Smooth muscle cell (in vitro differentiated cells): Measurements from ENCODE around the gene ZNF669. TPM values are rescaled to one million over a fixed set of nuclear protein-coding genes. Genes with fewer than 3 reads are reported as not detected.
"Not testable (repeated sequence)": the region's sequence is repeated elsewhere in the genome, so short reads cannot be mapped to it uniquely, and the experiment has no call there.

Experiments used
- DNase-seq: peaks from one replicate; lab custom pipeline; 2025; ENCODE audit not compliant: unreplicated experiment; lab: John Stamatoyannopoulos, UW
- H2AFZ ChIP-seq: fragments of 200-600 bp; sonication (generic); 2 replicates; pipeline ENCODE4 v1.6.0; 2016; ENCODE audit warnings: antibody characterized with exemption, low read depth, mild to moderate bottlenecking
- H3F3A ChIP-seq: fragments of 200-600 bp; sonication (generic); 2 replicates; pipeline ENCODE4 v1.6.0; 2017; ENCODE audit warnings: antibody characterized with exemption, low read depth
- H3K27ac ChIP-seq: fragments of 200-600 bp; sonication (generic); 2 replicates; pipeline ENCODE4 v1.5.1; 2016; ENCODE audit warnings: low read depth, mild to moderate bottlenecking
- H3K27me3 ChIP-seq: fragments of 200-600 bp; sonication (generic); 2 replicates; pipeline ENCODE4 v1.6.1; 2016; ENCODE audit warnings: low read depth, mild to moderate bottlenecking
- H3K36me3 ChIP-seq: fragments of 200-600 bp; sonication (generic); 2 replicates; pipeline ENCODE4 v1.5.1; 2016; ENCODE audit warnings: low read depth
- H3K4me1 ChIP-seq: fragments of 200-600 bp; sonication (generic); 2 replicates; pipeline ENCODE4 v1.5.1; 2016; ENCODE audit warnings: low read depth
- H3K4me2 ChIP-seq: fragments of 200-600 bp; sonication (generic); 2 replicates; pipeline ENCODE4 v1.6.0; 2016; ENCODE audit warnings: mild to moderate bottlenecking
- H3K4me3 ChIP-seq: fragments of 200-600 bp; sonication (generic); 2 replicates; pipeline ENCODE4 v1.5.1; 2016; ENCODE audit warnings: mild to moderate bottlenecking
- H3K79me2 ChIP-seq: fragments of 200-600 bp; sonication (generic); 2 replicates; pipeline ENCODE4 v1.6.0; 2016; ENCODE audit warnings: low read depth, mild to moderate bottlenecking
- H3K9ac ChIP-seq: fragments of 200-600 bp; sonication (generic); 2 replicates; pipeline ENCODE4 v1.6.0; 2016; ENCODE audit warnings: low read depth
- H3K9me3 ChIP-seq: fragments of 200-600 bp; sonication (generic); replicated peaks from 2 replicates; pipeline ENCODE4 v1.5.1; 2016; ENCODE audit warnings: low read depth
- H4K20me1 ChIP-seq: fragments of 200-600 bp; sonication (generic); 2 replicates; pipeline ENCODE4 v1.6.0; 2016; ENCODE audit warnings: low read depth
- CTCF ChIP-seq: fragments of 200-600 bp; sonication (generic); IDR thresholded peaks from 2 replicates; pipeline ENCODE4 v1.5.1; 2017; ENCODE audit warnings: borderline replicate concordance, mild to moderate bottlenecking, antibody characterized with exemption; ENCODE audit not compliant: insufficient read depth, poor library complexity, severe bottlenecking
- WGBS: methylation state at CpG from one replicate; pipeline ENCODE4 v1.1.7; 2016; ENCODE audit warnings: low lambda C conversion rate; 5-methylcytosine and 5-hydroxymethylcytosine counted together
- polyA plus RNA-seq: library from polyadenylated mRNA; unstranded; fragments of >200 nt; fragmentation: Nextera tagmentation; extraction: Ambion mirVana; gene quantifications from 2 replicates; pipeline ENCODE4 v1.2.1, GENCODE V29; 2016
- total RNA-seq: library from RNA; depleted of rRNA; stranded (reverse); fragments of >200 nt; gene quantifications from 2 replicates; pipeline ENCODE4 v1.2.3, GENCODE V29; 2014

The ZNF669 gene
- total and polyA plus RNA-seq, 2 experiments from 2014 or later, result 3.7 to 17.2 TPM

GRCh38 chr1:247121382-247121781, 17.2 kb upstream of the ZNF669 start:
- Histone ChIP-seq H3K4me1 (no peaks in the 10 kb centered on the region), H2AFZ (no peak overlapping the region), H3K36me3 (no peaks in the 10 kb centered on the region), H4K20me1 (no peaks in the 10 kb centered on the region), H3K4me2 (no peak overlapping the region), H3K27me3 (no peaks in the 10 kb centered on the region), H3K27ac (no peak overlapping the region), H3K9me3 (no peaks in the 10 kb centered on the region), H3K9ac (no peak overlapping the region), H3K79me2 (no peaks in the 10 kb centered on the region), H3K4me3 (no peak overlapping the region), H3F3A (no peaks in the 10 kb centered on the region)
- DNase-seq, result no peak
- TF ChIP-seq CTCF, result no peak
- WGBS, result 79% methylated on average over 6 of the region's 6 CpGs

- not testable (repeated sequence) for H2AFZ ChIP-seq, H3K79me2 ChIP-seq, H3K36me3 ChIP-seq, H3K27me3 ChIP-seq, H3K4me1 ChIP-seq, H3F3A ChIP-seq, H3K27ac ChIP-seq, DNase-seq, H3K4me2 ChIP-seq, H3K4me3 ChIP-seq, H3K9ac ChIP-seq, H3K9me3 ChIP-seq, H4K20me1 ChIP-seq
- WGBS, result 90% methylated on average over 4 of the region's 4 CpGs
Observed at GRCh38 chr1:247120408-247120668, 16.2 kb upstream of the ZNF669 start.

- no peaks in the 10 kb centered on the region for H4K20me1 ChIP-seq
- H3K4me2 ChIP-seq, result no peak overlapping the region
- no peak for DNase-seq
- no peaks in the 10 kb centered on the region for H3K27me3 ChIP-seq
- over 99% methylated on average over 22 of the region's 22 CpGs for WGBS
- H3K36me3 ChIP-seq, result no peaks in the 10 kb centered on the region
- H3K27ac ChIP-seq, result no peak overlapping the region
- H3K9me3 ChIP-seq, result no peaks in the 10 kb centered on the region
- no peaks in the 10 kb centered on the region for H3K4me1 ChIP-seq
- H3F3A ChIP-seq, result no peaks in the 10 kb centered on the region
- no peak overlapping the region for H3K4me3 ChIP-seq
- H3K79me2 ChIP-seq, result no peaks in the 10 kb centered on the region
- H2AFZ ChIP-seq, result no peak overlapping the region
- TF ChIP-seq CTCF, result no peak
- H3K9ac ChIP-seq, result no peak overlapping the region
Observed at GRCh38 chr1:247119600-247120407, 15.6 kb upstream of the ZNF669 start.

GRCh38 chr1:247118946-247119446, 14.8 kb upstream of the ZNF669 start:
- Histone ChIP-seq H3K4me2 (no peak overlapping the region), H3K27me3 (no peaks in the 10 kb centered on the region), H3K9ac (no peak overlapping the region), H3K27ac (no peak overlapping the region), H3K9me3 (no peaks in the 10 kb centered on the region), H3K4me1 (no peaks in the 10 kb centered on the region), H2AFZ (no peak overlapping the region), H4K20me1 (no peaks in the 10 kb centered on the region), H3K4me3 (no peak overlapping the region), H3K79me2 (no peaks in the 10 kb centered on the region), H3F3A (no peaks in the 10 kb centered on the region), H3K36me3 (no peaks in the 10 kb centered on the region)
- no peak for DNase-seq
- TF ChIP-seq CTCF, result no peak
- 84% methylated on average over 9 of the region's 11 CpGs for WGBS
